Keratinocyte (primary cell): Measurements from ENCODE around the gene ESYT3.
"Not testable (repeated sequence)": the region's sequence is repeated elsewhere in the genome, so short reads cannot be mapped to it uniquely, and the experiment has no call there.

ENCODE experiments used
- EZH2 ChIP-seq: IDR thresholded peaks from one replicate; pipeline ENCODE4 v1.6.1; 2012; ENCODE audit warnings: inconsistent platforms, mild to moderate bottlenecking, low read length, moderate library complexity
- TF ChIP-seq, protein P1 (sequence below), 3 experiments: IDR thresholded peaks in 1 of 3; conservative IDR thresholded peaks in 1 of 3; optimal IDR thresholded peaks in 1 of 3; 2 replicates in 2 of 3; 3 replicates in 1 of 3; pipeline versions ENCODE3 to v1.5.1; 2011; ENCODE audit warnings: low read length in 3 of 3, mild to moderate bottlenecking in 3 of 3, moderate library complexity in 2 of 3, control low read depth in 1 of 3, inconsistent platforms in 1 of 3; ENCODE audit not compliant: insufficient read depth in 2 of 3; ENCODE audit errors: extremely low read depth in 1 of 3

DNA sequence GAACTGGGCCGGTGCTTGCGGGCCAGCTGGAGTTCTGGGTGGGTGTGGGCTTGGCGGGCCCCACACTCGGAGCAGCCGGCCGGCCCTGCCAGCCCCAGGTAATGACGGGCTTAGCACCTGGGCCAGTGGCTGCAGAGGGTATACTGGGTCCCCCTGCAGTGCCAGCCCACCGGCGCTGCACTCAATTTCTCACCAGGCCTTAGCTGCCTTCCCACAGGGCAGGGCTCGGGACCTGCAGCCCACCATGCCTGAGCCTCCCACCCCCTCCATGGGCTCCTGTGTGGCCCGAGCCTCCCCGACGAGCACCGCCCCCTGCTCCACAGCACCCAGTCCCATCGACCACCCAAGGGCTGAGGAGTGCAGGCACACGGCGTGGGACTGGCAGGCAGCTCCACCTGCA lies 50.3 kb downstream of the ESYT3 start:
- TF ChIP-seq, protein P1, sequence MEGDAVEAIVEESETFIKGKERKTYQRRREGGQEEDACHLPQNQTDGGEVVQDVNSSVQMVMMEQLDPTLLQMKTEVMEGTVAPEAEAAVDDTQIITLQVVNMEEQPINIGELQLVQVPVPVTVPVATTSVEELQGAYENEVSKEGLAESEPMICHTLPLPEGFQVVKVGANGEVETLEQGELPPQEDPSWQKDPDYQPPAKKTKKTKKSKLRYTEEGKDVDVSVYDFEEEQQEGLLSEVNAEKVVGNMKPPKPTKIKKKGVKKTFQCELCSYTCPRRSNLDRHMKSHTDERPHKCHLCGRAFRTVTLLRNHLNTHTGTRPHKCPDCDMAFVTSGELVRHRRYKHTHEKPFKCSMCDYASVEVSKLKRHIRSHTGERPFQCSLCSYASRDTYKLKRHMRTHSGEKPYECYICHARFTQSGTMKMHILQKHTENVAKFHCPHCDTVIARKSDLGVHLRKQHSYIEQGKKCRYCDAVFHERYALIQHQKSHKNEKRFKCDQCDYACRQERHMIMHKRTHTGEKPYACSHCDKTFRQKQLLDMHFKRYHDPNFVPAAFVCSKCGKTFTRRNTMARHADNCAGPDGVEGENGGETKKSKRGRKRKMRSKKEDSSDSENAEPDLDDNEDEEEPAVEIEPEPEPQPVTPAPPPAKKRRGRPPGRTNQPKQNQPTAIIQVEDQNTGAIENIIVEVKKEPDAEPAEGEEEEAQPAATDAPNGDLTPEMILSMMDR (optimal IDR thresholded peaks at IDR 0.05 in 1 of 3, IDR thresholded peaks at IDR 0.05 in 1 of 3, conservative IDR thresholded peaks at IDR 0.05 in 1 of 3; ENCODE audit: extremely low read depth in 1 of 3, insufficient read depth in 2 of 3, low read length in 3 of 3): not testable (repeated sequence)
- TF ChIP-seq EZH2: not testable (repeated sequence)
